Neural progenitor cell (in vitro differentiated cells): ENCODE results near the gene BARX2. TPM values are rescaled to one million over a fixed set of nuclear protein-coding genes. Genes with fewer than 3 reads are reported as not detected.

Experiments used
- DNase-seq: peaks from one replicate; pipeline ENCODE4 v3.0.0-alpha.2; 2016; ENCODE audit warnings: low spot score
- H2AFZ ChIP-seq: fragments of 200-600 bp; sonication (generic); replicated peaks from 2 replicates; pipeline ENCODE4 v1.6.1; 2016; ENCODE audit warnings: antibody characterized with exemption
- H3F3A ChIP-seq: fragments of 200-600 bp; sonication (generic); 2 replicates; pipeline ENCODE4 v1.6.1; 2016; ENCODE audit warnings: antibody characterized with exemption, low read depth
- H3K27ac ChIP-seq: fragments of 200-600 bp; sonication (generic); 2 replicates; pipeline ENCODE4 v1.5.1; 2016; ENCODE audit warnings: mild to moderate bottlenecking
- H3K27me3 ChIP-seq: fragments of 200-600 bp; sonication (generic); 2 replicates; pipeline ENCODE4 v1.6.1; 2016; ENCODE audit warnings: mild to moderate bottlenecking, moderate library complexity
- H3K36me3 ChIP-seq: fragments of 200-600 bp; sonication (generic); 2 replicates; pipeline ENCODE4 v1.5.1; 2016
- H3K4me1 ChIP-seq: fragments of 200-600 bp; sonication (generic); 2 replicates; pipeline ENCODE4 v1.6.1; 2016; ENCODE audit warnings: mixed run types
- H3K4me2 ChIP-seq: fragments of 200-600 bp; sonication (generic); 2 replicates; pipeline ENCODE4 v1.6.1; 2016
- H3K4me3 ChIP-seq: fragments of 200-600 bp; sonication (generic); 2 replicates; pipeline ENCODE4 v1.5.1; 2016
- H3K79me2 ChIP-seq: fragments of 200-600 bp; sonication (generic); 2 replicates; pipeline ENCODE4 v1.6.1; 2016; ENCODE audit warnings: low read depth
- H3K9ac ChIP-seq: fragments of 200-600 bp; sonication (generic); 2 replicates; pipeline ENCODE4 v1.6.1; 2016
- H3K9me3 ChIP-seq: fragments of 200-600 bp; sonication (generic); 2 replicates; pipeline ENCODE4 v1.5.1; 2016; ENCODE audit warnings: low read depth
- H4K20me1 ChIP-seq: fragments of 200-600 bp; sonication (generic); 2 replicates; pipeline ENCODE4 v1.6.1; 2016; ENCODE audit warnings: low read depth
- H3K27ac Mint-ChIP-seq: 3 replicates; pipeline ENCODE4 v1.8.0; 2021; ENCODE audit warnings: mixed read lengths
- H3K27me3 Mint-ChIP-seq: 2 replicates; pipeline ENCODE4 v1.8.0; 2022; ENCODE audit warnings: low read depth, mild to moderate bottlenecking, inconsistent platforms, moderate library complexity, mixed read lengths; ENCODE audit not compliant: insufficient read depth
- H3K36me3 Mint-ChIP-seq: 3 replicates; pipeline ENCODE4 v1.8.0; 2021; ENCODE audit warnings: mixed read lengths
- H3K4me1 Mint-ChIP-seq: 3 replicates; pipeline ENCODE4 v1.8.0; 2021; ENCODE audit warnings: mixed read lengths
- H3K4me3 Mint-ChIP-seq: 3 replicates; pipeline ENCODE4 v1.8.0; 2021; ENCODE audit warnings: mild to moderate bottlenecking, moderate library complexity, mixed read lengths
- H3K9me3 Mint-ChIP-seq: 3 replicates; pipeline ENCODE4 v1.8.0; 2020; ENCODE audit warnings: mixed read lengths
- EZH2 ChIP-seq: fragments of 200-600 bp; sonication (generic); IDR thresholded peaks from 2 replicates; pipeline ENCODE4 v1.6.1; 2017; ENCODE audit warnings: antibody characterized with exemption, mild to moderate bottlenecking, moderate library complexity
- EZH2phosphoT487 ChIP-seq: fragments of 200-600 bp; sonication (generic); IDR thresholded peaks from 2 replicates; pipeline ENCODE4 v1.6.1; 2017; ENCODE audit warnings: antibody characterized with exemption
- total RNA-seq: library from RNA; depleted of rRNA; stranded (reverse); fragments of >200 nt; gene quantifications from 2 replicates; pipeline ENCODE4 v1.2.3, GENCODE V29; 2015; ENCODE audit warnings: low replicate concordance
- TF ChIP-seq, protein P1 (sequence below): fragments of 200-600 bp; sonication (generic); IDR thresholded peaks from 2 replicates; pipeline ENCODE4 v1.5.1; 2017; ENCODE audit warnings: antibody characterized with exemption, mild to moderate bottlenecking

The BARX2 gene
- total RNA-seq, 1 donor from 2014 or later = not detected

DNA sequence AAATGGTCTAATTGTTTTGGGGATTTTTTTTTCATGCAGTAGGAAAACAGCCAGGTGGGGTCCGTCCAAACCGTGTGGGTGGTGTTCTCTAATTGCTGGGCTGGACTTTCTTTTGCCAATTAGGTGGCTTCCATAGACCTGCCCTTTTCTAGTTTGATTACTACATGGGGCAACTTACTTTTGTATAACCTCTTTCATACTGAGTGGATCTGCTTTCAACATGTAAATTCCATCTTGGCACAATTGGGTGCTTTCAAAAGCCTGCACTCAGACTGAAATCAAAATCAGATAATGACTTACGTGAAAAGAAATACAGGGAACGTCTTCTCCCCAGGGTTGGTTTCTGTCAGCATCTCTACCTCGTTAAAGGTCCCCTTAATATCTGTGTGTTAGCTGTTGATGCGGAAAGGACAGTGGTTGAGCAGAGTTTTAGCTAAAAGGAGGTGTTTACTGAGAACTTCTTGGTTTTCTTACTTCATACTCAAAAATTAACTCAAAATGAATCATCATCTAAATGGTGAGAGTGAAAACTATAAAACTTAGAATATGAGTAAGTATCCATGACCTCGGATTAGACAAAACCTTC, 72.1 kb downstream of the BARX2 start:
- no peak overlapping the region for H3K9ac ChIP-seq
- H3K27ac Mint-ChIP-seq = no peak overlapping the region
- TF ChIP-seq EZH2 (no peak), EZH2phosphoT487 (no peak)
- TF ChIP-seq, protein P1, sequence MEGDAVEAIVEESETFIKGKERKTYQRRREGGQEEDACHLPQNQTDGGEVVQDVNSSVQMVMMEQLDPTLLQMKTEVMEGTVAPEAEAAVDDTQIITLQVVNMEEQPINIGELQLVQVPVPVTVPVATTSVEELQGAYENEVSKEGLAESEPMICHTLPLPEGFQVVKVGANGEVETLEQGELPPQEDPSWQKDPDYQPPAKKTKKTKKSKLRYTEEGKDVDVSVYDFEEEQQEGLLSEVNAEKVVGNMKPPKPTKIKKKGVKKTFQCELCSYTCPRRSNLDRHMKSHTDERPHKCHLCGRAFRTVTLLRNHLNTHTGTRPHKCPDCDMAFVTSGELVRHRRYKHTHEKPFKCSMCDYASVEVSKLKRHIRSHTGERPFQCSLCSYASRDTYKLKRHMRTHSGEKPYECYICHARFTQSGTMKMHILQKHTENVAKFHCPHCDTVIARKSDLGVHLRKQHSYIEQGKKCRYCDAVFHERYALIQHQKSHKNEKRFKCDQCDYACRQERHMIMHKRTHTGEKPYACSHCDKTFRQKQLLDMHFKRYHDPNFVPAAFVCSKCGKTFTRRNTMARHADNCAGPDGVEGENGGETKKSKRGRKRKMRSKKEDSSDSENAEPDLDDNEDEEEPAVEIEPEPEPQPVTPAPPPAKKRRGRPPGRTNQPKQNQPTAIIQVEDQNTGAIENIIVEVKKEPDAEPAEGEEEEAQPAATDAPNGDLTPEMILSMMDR = no peak

DNA sequence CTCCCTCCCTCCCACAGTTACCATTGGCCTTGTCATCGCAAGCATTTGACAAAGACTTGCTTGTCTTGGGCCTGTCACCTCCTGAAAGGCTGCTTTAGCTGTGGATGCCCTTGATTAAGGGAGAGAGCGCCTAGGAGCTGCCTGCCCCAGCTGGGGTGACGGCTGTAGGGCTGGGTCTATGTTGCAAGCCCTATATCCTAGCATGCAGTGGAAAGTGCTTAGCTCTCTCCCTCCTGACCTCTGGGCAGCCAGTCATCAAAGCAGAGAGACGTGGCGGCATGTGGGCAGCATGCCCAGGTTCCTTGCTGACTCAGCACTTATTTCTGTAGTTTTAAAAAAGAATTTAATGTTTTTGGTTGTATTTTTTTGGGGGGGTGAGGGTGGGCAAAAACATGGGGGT, 75.9 kb downstream of the BARX2 start:
- H3K9me3 ChIP-seq = no peaks in the 10 kb centered on the region
- H2AFZ ChIP-seq = no peak overlapping the region
- peaks cover 11% of the 10 kb centered on the region for H3K4me1 Mint-ChIP-seq
- peaks cover 5% of the 10 kb centered on the region for H3K27me3 Mint-ChIP-seq
- no peak overlapping the region for H3K4me3 ChIP-seq
- no peak overlapping the region for H3K27ac Mint-ChIP-seq
- H3K36me3 Mint-ChIP-seq = no peaks in the 10 kb centered on the region
- no peaks in the 10 kb centered on the region for H4K20me1 ChIP-seq
- H3K79me2 ChIP-seq = no peaks in the 10 kb centered on the region
- DNase-seq = no peak
- no peak overlapping the region for H3K4me3 Mint-ChIP-seq
- no peaks in the 10 kb centered on the region for H3K36me3 ChIP-seq
- no peaks in the 10 kb centered on the region for H3K27me3 ChIP-seq
- H3K9me3 Mint-ChIP-seq = peaks cover 3% of the 10 kb centered on the region
- TF ChIP-seq EZH2 = no peak
- TF ChIP-seq EZH2phosphoT487 = no peak
- TF ChIP-seq, protein P1 = no peak
- H3K9ac ChIP-seq = no peak overlapping the region
- H3K4me1 ChIP-seq = peaks cover 23% of the 10 kb centered on the region
- peaks cover 13% of the 10 kb centered on the region for H3F3A ChIP-seq
- no peak overlapping the region for H3K4me2 ChIP-seq
- no peak overlapping the region for H3K27ac ChIP-seq

More for the DNA sequence above, 72.1 kb downstream of the BARX2 start:
- no peak for DNase-seq
- Histone ChIP-seq H3K27ac (no peak overlapping the region), H3K4me3 (no peak overlapping the region), H3K36me3 (no peaks in the 10 kb centered on the region), H2AFZ (no peak overlapping the region), H3K27me3 (no peaks in the 10 kb centered on the region), H3K79me2 (no peaks in the 10 kb centered on the region), H3K4me1 (no peaks in the 10 kb centered on the region), H3K4me2 (no peak overlapping the region), H4K20me1 (no peaks in the 10 kb centered on the region), H3K9me3 (no peaks in the 10 kb centered on the region), H3F3A (no peaks in the 10 kb centered on the region)
- Mint-ChIP-seq H3K27me3 (peaks cover 7% of the 10 kb centered on the region), H3K4me1 (no peaks in the 10 kb centered on the region), H3K36me3 (no peaks in the 10 kb centered on the region), H3K9me3 (peaks cover 3% of the 10 kb centered on the region), H3K4me3 (no peak overlapping the region)

DNA sequence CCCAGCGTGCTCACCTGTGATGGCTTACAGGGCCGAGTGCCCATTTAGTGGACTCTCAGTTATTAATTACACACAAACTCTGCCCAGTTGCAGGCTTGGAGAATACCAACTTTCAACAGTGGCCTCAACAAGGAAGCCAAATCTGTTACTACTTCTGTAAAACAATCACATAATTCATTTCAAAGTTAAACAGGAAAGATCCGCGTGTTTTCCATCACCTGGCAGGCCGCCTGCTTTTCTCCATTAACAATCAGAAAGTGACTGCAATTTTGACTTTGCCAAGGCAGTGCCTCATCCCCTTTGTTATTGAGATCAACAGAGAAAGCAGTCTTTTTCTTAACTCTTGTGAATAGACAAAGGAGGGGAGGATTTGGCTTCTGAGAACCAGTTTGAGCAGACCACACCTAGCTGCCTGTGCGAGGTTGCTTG, 77.7 kb downstream of the BARX2 start:
- no peak overlapping the region for H3K4me3 ChIP-seq
- no peaks in the 10 kb centered on the region for H3K27me3 ChIP-seq
- H4K20me1 ChIP-seq = no peaks in the 10 kb centered on the region
- no peak overlapping the region for H3K4me3 Mint-ChIP-seq
- DNase-seq = peak; percentile 73
- peaks cover 13% of the 10 kb centered on the region for H3F3A ChIP-seq
- H3K27me3 Mint-ChIP-seq = no peaks in the 10 kb centered on the region
- no peaks in the 10 kb centered on the region for H3K9me3 ChIP-seq
- no peaks in the 10 kb centered on the region for H3K36me3 ChIP-seq
- H2AFZ ChIP-seq = no peak overlapping the region
- H3K9ac ChIP-seq = no peak overlapping the region
- no peak overlapping the region for H3K27ac ChIP-seq
- H3K4me2 ChIP-seq = peak overlapping the region; percentile 33
- H3K27ac Mint-ChIP-seq = no peak overlapping the region
- H3K9me3 Mint-ChIP-seq = peaks cover 3% of the 10 kb centered on the region
- H3K4me1 Mint-ChIP-seq = peaks cover 17% of the 10 kb centered on the region
- TF ChIP-seq EZH2phosphoT487 (no peak), EZH2 (no peak)
- TF ChIP-seq, protein P1 = no peak
- H3K36me3 Mint-ChIP-seq = no peaks in the 10 kb centered on the region
- H3K4me1 ChIP-seq = peaks cover 35% of the 10 kb centered on the region
- no peaks in the 10 kb centered on the region for H3K79me2 ChIP-seq
